HepG2 (cell line): ENCODE data around the gene DNAJA3. TPM values are rescaled to one million over a fixed set of nuclear protein-coding genes. Genes with fewer than 3 reads are reported as not detected.

Experiments used
- DPF2 ChIP-seq: sonication (generic); formaldehyde crosslinking; IDR thresholded peaks from 2 replicates; pipeline ENCODE4 v1.4.0; 2020; ENCODE audit warnings: mild to moderate bottlenecking, low read depth, missing genetic modification reagents, borderline replicate concordance
- JUNB ChIP-seq: sonication (generic); formaldehyde crosslinking; IDR thresholded peaks from 2 replicates; pipeline ENCODE4 v1.8.0; 2022; ENCODE audit warnings: missing genetic modification reagents, mild to moderate bottlenecking, borderline replicate concordance
- JUND ChIP-seq: sonication (generic); formaldehyde crosslinking; IDR thresholded peaks from 2 replicates; pipeline ENCODE4 v1.8.0; 2022; ENCODE audit warnings: mild to moderate bottlenecking, missing genetic modification reagents
- KAT7 ChIP-seq: IDR thresholded peaks from 2 replicates; pipeline ENCODE4 v1.6.1; 2018; ENCODE audit warnings: borderline replicate concordance, missing compliant biosample characterization
- NKX3-1 ChIP-seq: sonication (generic); formaldehyde crosslinking; IDR thresholded peaks from 2 replicates; pipeline ENCODE4 v1.5.0; 2020; ENCODE audit warnings: missing genetic modification reagents
- SOX5 ChIP-seq: IDR thresholded peaks from 2 replicates; pipeline ENCODE4 v1.6.1; 2016; ENCODE audit warnings: borderline replicate concordance
- SRSF1 ChIP-seq: fragments of 200-400 bp; formaldehyde crosslinking; optimal IDR thresholded peaks from 2 replicates; pipeline ENCODE3; 2017; ENCODE audit warnings: mild to moderate bottlenecking, low read depth, low read length, moderate library complexity
- TARDBP ChIP-seq: sonication (generic); formaldehyde crosslinking; IDR thresholded peaks from 2 replicates; pipeline ENCODE4 v1.8.0; 2022; ENCODE audit warnings: mild to moderate bottlenecking, missing genetic modification reagents
- ZBTB25 ChIP-seq: IDR thresholded peaks from 2 replicates; pipeline ENCODE4 v1.6.1; 2018; ENCODE audit warnings: missing genetic modification reagents
- ZFP36L1 ChIP-seq: sonication (generic); formaldehyde crosslinking; IDR thresholded peaks from 2 replicates; pipeline ENCODE4 v1.8.0; 2022; ENCODE audit warnings: mild to moderate bottlenecking, missing genetic modification reagents, moderate library complexity
- ZFP41 ChIP-seq: sonication (generic); formaldehyde crosslinking; IDR thresholded peaks from 2 replicates; pipeline ENCODE4 v1.4.0; 2020; ENCODE audit warnings: mild to moderate bottlenecking, missing genetic modification reagents, borderline replicate concordance
- ZHX2 ChIP-seq, 2 experiments: sonication (generic) in 1 of 2; formaldehyde crosslinking in 1 of 2; IDR thresholded peaks; 2 replicates each; pipeline versions ENCODE4 v1.6.1 to v1.9.0; 2014 to 2022; ENCODE audit warnings: antibody characterized with exemption in 1 of 2, borderline replicate concordance in 1 of 2, inconsistent platforms in 1 of 2, low read depth in 1 of 2, missing genetic modification reagents in 1 of 2
- ZNF180 ChIP-seq: sonication (generic); formaldehyde crosslinking; IDR thresholded peaks from 2 replicates; pipeline ENCODE4 v1.4.0; 2020; ENCODE audit warnings: low read depth, missing genetic modification reagents, borderline replicate concordance
- ZNF720 ChIP-seq: sonication (generic); formaldehyde crosslinking; IDR thresholded peaks from 2 replicates; pipeline ENCODE4 v1.4.0; 2020; ENCODE audit warnings: missing genetic modification reagents
- polyA plus RNA-seq, 8 experiments: library from polyadenylated mRNA; depleted of rRNA in 3 of 8; stranded (reverse) in 7 of 8; unstranded in 1 of 8; fragments of >200 nt; fragmentation: Illumina TruSeq in 4 of 8; extraction: Trizol in 4 of 8; gene quantifications; 2 replicates each; pipeline versions ENCODE4 v1.2.1 to v1.2.3, GENCODE V29; 2011 to 2016; ENCODE audit warnings: low read depth in 4 of 8, missing spikeins in 1 of 8, mixed read lengths in 1 of 8; ENCODE audit not compliant: insufficient read depth in 1 of 8
- total RNA-seq, 5 experiments: library from RNA; depleted of rRNA; stranded (reverse); fragments of >200 nt; fragmentation: Illumina TruSeq; extraction: Trizol; gene quantifications; 2 replicates each; pipeline ENCODE4 v1.2.3, GENCODE V29; 2016; ENCODE audit warnings: low read depth in 1 of 5
- TF ChIP-seq, protein P1 (sequence below): sonication (generic); formaldehyde crosslinking; IDR thresholded peaks from 2 replicates; pipeline ENCODE4 v1.5.1; 2020; ENCODE audit warnings: mild to moderate bottlenecking, missing genetic modification reagents, moderate library complexity
- TF ChIP-seq, protein P2 (sequence below): sonication (generic); formaldehyde crosslinking; IDR thresholded peaks from 2 replicates; pipeline ENCODE4 v1.4.0; 2020; ENCODE audit warnings: missing genetic modification reagents
- TF ChIP-seq, protein P3 (sequence below): sonication (generic); formaldehyde crosslinking; IDR thresholded peaks from 2 replicates; pipeline ENCODE4 v1.8.1; 2023; ENCODE audit warnings: mild to moderate bottlenecking, missing genetic modification reagents

The DNAJA3 gene
- total and polyA plus RNA-seq, 2 of the 13 experiments (the other 11 are each of a cell fraction or from before 2014, with no cell fraction given): 77.0 to 83.3 TPM

GRCh38 chr16:4425378-4426020, at the start of gene DNAJA3 (continued):
- TF ChIP-seq SOX5 (CRISPR knock-in tag) (no peak; the same call in 1 of the 2 replicates), KAT7 (CRISPR knock-in tag) (no peak; the same call in 1 of the 2 replicates), DPF2 (CRISPR knock-in tag) (no peak), NKX3-1 (no peak; the same call in 1 of the 2 replicates), ZFP41 (CRISPR knock-in tag) (no peak), ZNF180 (CRISPR knock-in tag) (0 out of 2 replicates have a peak, but pooled peaks have one; percentile 72), ZFP36L1 (CRISPR knock-in tag) (no peak), ZHX2 (IDR thresholded peaks at IDR 0.05; ENCODE audit: low read depth) (peak; percentile 74; the same call in 1 of the 2 replicates), ZHX2 (CRISPR knock-in tag; IDR thresholded peaks at IDR 0.05; ENCODE audit: borderline replicate concordance) (no peak), JUNB (CRISPR knock-in tag) (no peak), TARDBP (CRISPR knock-in tag) (no peak), JUND (no peak), SRSF1 (no peak), ZNF720 (CRISPR knock-in tag) (no peak), ZBTB25 (CRISPR knock-in tag) (no peak)
- TF ChIP-seq, protein P1, sequence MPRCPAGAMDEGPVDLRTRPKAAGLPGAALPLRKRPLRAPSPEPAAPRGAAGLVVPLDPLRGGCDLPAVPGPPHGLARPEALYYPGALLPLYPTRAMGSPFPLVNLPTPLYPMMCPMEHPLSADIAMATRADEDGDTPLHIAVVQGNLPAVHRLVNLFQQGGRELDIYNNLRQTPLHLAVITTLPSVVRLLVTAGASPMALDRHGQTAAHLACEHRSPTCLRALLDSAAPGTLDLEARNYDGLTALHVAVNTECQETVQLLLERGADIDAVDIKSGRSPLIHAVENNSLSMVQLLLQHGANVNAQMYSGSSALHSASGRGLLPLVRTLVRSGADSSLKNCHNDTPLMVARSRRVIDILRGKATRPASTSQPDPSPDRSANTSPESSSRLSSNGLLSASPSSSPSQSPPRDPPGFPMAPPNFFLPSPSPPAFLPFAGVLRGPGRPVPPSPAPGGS (CRISPR knock-in tag): peak; percentile 85
- TF ChIP-seq, protein P2, sequence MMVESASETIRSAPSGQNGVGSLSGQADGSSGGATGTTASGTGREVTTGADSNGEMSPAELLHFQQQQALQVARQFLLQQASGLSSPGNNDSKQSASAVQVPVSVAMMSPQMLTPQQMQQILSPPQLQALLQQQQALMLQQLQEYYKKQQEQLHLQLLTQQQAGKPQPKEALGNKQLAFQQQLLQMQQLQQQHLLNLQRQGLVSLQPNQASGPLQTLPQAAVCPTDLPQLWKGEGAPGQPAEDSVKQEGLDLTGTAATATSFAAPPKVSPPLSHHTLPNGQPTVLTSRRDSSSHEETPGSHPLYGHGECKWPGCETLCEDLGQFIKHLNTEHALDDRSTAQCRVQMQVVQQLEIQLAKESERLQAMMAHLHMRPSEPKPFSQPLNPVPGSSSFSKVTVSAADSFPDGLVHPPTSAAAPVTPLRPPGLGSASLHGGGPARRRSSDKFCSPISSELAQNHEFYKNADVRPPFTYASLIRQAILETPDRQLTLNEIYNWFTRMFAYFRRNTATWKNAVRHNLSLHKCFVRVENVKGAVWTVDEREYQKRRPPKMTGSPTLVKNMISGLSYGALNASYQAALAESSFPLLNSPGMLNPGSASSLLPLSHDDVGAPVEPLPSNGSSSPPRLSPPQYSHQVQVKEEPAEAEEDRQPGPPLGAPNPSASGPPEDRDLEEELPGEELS (CRISPR knock-in tag): peak; percentile 27; the same call in 1 of the 2 replicates
- TF ChIP-seq, protein P3, sequence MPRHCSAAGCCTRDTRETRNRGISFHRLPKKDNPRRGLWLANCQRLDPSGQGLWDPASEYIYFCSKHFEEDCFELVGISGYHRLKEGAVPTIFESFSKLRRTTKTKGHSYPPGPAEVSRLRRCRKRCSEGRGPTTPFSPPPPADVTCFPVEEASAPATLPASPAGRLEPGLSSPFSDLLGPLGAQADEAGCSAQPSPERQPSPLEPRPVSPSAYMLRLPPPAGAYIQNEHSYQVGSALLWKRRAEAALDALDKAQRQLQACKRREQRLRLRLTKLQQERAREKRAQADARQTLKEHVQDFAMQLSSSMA (CRISPR knock-in tag): no peak; the same call in 1 of the 2 replicates
